HL-60 (cell line): ENCODE measurements around the gene SLITRK2.

Experiments
- DNase-seq, 2 experiments: peaks; one replicate each; pipeline ENCODE4 v3.0.0-alpha.2; 2010 to 2020; ENCODE audit warnings: low read depth in 1 of 2, low spot score in 1 of 2
- H3K27ac ChIP-seq: fragments of 250-450 bp; sonication (Bioruptor Pico); replicated peaks from 2 replicates; pipeline ENCODE4 v1.5.1; 2020; ENCODE audit warnings: mild to moderate bottlenecking, moderate library complexity
- H3K27me3 ChIP-seq: fragments of 250-450 bp; sonication (Bioruptor Pico); 2 replicates; pipeline ENCODE4 v1.5.1; 2021; ENCODE audit warnings: mild to moderate bottlenecking, moderate library complexity; ENCODE audit not compliant: insufficient read depth, poor library complexity, severe bottlenecking
- H3K4me3 ChIP-seq: replicated peaks from 2 replicates; pipeline ENCODE4 v1.5.1; 2011; ENCODE audit warnings: mild to moderate bottlenecking, control low read depth, low read length; ENCODE audit not compliant: insufficient read depth
- CTCF ChIP-seq: IDR thresholded peaks from one replicate; pipeline ENCODE4 v1.5.1; 2011; ENCODE audit warnings: low read length, control low read depth, inconsistent platforms; ENCODE audit not compliant: insufficient read depth
- GABPA ChIP-seq: IDR thresholded peaks from 2 replicates; pipeline ENCODE4 v1.6.1; 2012; ENCODE audit warnings: low read depth
- POLR2AphosphoS5 ChIP-seq: IDR thresholded peaks from 2 replicates; pipeline ENCODE4 v1.6.1; 2012; ENCODE audit warnings: low read depth
- SPI1 ChIP-seq: IDR thresholded peaks from 2 replicates; pipeline ENCODE4 v1.6.1; 2012; ENCODE audit warnings: low read depth, mild to moderate bottlenecking, borderline replicate concordance
- TF ChIP-seq, protein P1 (sequence below): IDR thresholded peaks from 2 replicates; pipeline ENCODE4 v1.6.1; 2012; ENCODE audit warnings: low read depth; ENCODE audit not compliant: insufficient replicate concordance

Gene SLITRK2

GRCh38 chrX:145826466-145826865, 8.8 kb downstream of the SLITRK2 start:
- DNase-seq, result no peak
- no peak for TF ChIP-seq SPI1
- no peak for TF ChIP-seq CTCF
- TF ChIP-seq, protein P1, sequence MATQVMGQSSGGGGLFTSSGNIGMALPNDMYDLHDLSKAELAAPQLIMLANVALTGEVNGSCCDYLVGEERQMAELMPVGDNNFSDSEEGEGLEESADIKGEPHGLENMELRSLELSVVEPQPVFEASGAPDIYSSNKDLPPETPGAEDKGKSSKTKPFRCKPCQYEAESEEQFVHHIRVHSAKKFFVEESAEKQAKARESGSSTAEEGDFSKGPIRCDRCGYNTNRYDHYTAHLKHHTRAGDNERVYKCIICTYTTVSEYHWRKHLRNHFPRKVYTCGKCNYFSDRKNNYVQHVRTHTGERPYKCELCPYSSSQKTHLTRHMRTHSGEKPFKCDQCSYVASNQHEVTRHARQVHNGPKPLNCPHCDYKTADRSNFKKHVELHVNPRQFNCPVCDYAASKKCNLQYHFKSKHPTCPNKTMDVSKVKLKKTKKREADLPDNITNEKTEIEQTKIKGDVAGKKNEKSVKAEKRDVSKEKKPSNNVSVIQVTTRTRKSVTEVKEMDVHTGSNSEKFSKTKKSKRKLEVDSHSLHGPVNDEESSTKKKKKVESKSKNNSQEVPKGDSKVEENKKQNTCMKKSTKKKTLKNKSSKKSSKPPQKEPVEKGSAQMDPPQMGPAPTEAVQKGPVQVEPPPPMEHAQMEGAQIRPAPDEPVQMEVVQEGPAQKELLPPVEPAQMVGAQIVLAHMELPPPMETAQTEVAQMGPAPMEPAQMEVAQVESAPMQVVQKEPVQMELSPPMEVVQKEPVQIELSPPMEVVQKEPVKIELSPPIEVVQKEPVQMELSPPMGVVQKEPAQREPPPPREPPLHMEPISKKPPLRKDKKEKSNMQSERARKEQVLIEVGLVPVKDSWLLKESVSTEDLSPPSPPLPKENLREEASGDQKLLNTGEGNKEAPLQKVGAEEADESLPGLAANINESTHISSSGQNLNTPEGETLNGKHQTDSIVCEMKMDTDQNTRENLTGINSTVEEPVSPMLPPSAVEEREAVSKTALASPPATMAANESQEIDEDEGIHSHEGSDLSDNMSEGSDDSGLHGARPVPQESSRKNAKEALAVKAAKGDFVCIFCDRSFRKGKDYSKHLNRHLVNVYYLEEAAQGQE, result no peak
- no peak for TF ChIP-seq POLR2AphosphoS5
- TF ChIP-seq GABPA, result no peak
- no peak overlapping the region for H3K27ac ChIP-seq

GRCh38 chrX:145832796-145833195, 15.2 kb downstream of the SLITRK2 start:
- no peaks in the 10 kb centered on the region for H3K27me3 ChIP-seq
- H3K27ac ChIP-seq, result no peak overlapping the region
- H3K4me3 ChIP-seq, result no peak overlapping the region
- no peak for DNase-seq
- no peak for TF ChIP-seq GABPA
- TF ChIP-seq, protein P1, result no peak
- no peak for TF ChIP-seq POLR2AphosphoS5

More at GRCh38 chrX:145826466-145826865, 8.8 kb downstream of the SLITRK2 start:
- H3K27me3 ChIP-seq, result no peaks in the 10 kb centered on the region
- no peak overlapping the region for H3K4me3 ChIP-seq

DNA sequence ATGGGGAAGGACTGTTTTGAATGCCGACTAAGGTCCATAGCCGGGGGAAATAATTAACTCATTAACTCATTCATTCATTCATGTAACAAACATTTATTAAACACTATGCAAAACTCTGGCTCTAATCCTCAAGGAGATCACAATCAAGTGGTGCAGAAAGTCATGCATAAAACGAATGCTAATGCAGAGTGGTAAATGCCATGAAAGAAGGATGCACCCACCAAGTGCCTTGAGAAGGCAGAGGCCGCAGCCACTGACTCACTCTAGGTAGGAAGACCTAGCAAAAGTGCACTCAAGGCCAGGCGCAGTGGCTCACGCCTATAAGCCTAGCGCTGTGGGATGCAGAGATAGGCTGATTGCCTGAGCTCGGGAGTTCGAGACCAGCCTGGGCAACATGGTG, 22.9 kb downstream of the SLITRK2 start:
- DNase-seq, result no peak
- no peaks in the 10 kb centered on the region for H3K27me3 ChIP-seq
- H3K4me3 ChIP-seq, result no peak overlapping the region
- no peak overlapping the region for H3K27ac ChIP-seq
- TF ChIP-seq CTCF, result no peak
- no peak for TF ChIP-seq GABPA
- no peak for TF ChIP-seq SPI1
- TF ChIP-seq, protein P1, result no peak
- TF ChIP-seq POLR2AphosphoS5, result no peak
